Liver (tissue), 9 donors: Measurements from ENCODE around the gene SHCBP1. TPM values are rescaled to one million over a fixed set of nuclear protein-coding genes. Genes with fewer than 3 reads are reported as not detected.

Experiments used
- DNase-seq: peaks from one replicate; pipeline ENCODE4 v3.0.0-alpha.2; 2017; ENCODE audit warnings: low spot score
- H3K27ac ChIP-seq, 2 donors: one replicate each; pipeline ENCODE4 v1.7.0; 2013; ENCODE audit warnings: inconsistent platforms in 2 of 2, low read length in 2 of 2, control low read depth in 1 of 2, low read depth in 1 of 2, mild to moderate bottlenecking in 1 of 2
- H3K27me3 ChIP-seq, 4 donors: one replicate each; pipeline versions ENCODE4 v1.6.1 to v1.7.0; 2013; ENCODE audit warnings: low read length in 3 of 4, inconsistent platforms in 1 of 4, mild to moderate bottlenecking in 1 of 4, moderate library complexity in 1 of 4; ENCODE audit not compliant: control insufficient read depth in 4 of 4, insufficient read depth in 4 of 4
- H3K36me3 ChIP-seq, 4 donors: one replicate each; pipeline versions ENCODE4 v1.6.1 to v1.7.0; 2013; ENCODE audit warnings: low read length in 3 of 4, mild to moderate bottlenecking in 3 of 4, low read depth in 1 of 4, moderate library complexity in 1 of 4; ENCODE audit not compliant: control insufficient read depth in 4 of 4, insufficient read depth in 3 of 4
- H3K4me1 ChIP-seq, 4 donors: one replicate each; pipeline versions ENCODE4 v1.6.1 to v1.7.0; 2013; ENCODE audit warnings: low read length in 3 of 4, mild to moderate bottlenecking in 3 of 4, moderate library complexity in 1 of 4; ENCODE audit not compliant: control insufficient read depth in 4 of 4, insufficient read depth in 4 of 4
- H3K4me3 ChIP-seq, 3 donors: one replicate each; pipeline versions ENCODE4 v1.6.1 to v1.7.0; 2013; ENCODE audit warnings: low read length in 3 of 3, control low read depth in 1 of 3, low read depth in 1 of 3, mild to moderate bottlenecking in 1 of 3
- H3K9ac ChIP-seq, 2 donors: one replicate each; pipeline ENCODE4 v1.7.0; 2013; ENCODE audit warnings: low read length in 2 of 2, mild to moderate bottlenecking in 2 of 2, moderate library complexity in 2 of 2, control low read depth in 1 of 2, low read depth in 1 of 2
- H3K9me3 ChIP-seq, 4 donors: one replicate each; pipeline versions ENCODE4 v1.6.1 to v1.7.0; 2013; ENCODE audit warnings: low read length in 3 of 4; ENCODE audit not compliant: control insufficient read depth in 4 of 4
- ATF3 ChIP-seq: IDR thresholded peaks from 2 replicates; pipeline ENCODE4 v1.6.1; 2016; ENCODE audit warnings: antibody characterized with exemption
- CTCF ChIP-seq: fragments of 150-350 bp; IDR thresholded peaks from 2 replicates; pipeline ENCODE4 v1.5.1; 2017; ENCODE audit warnings: improper control_type of control experiment, low read depth, low read length; ENCODE audit not compliant: missing input control
- EGR1 ChIP-seq, 2 donors: IDR thresholded peaks; 2 replicates each; pipeline ENCODE4 v1.6.1; 2016 to 2018; ENCODE audit warnings: antibody characterized with exemption in 2 of 2, low read depth in 2 of 2
- FOXA1 ChIP-seq: IDR thresholded peaks from 2 replicates; pipeline ENCODE4 v1.6.1; 2016; ENCODE audit warnings: antibody characterized with exemption
- FOXA2 ChIP-seq: IDR thresholded peaks from 2 replicates; pipeline ENCODE4 v1.6.1; 2016; ENCODE audit warnings: antibody characterized with exemption
- GABPA ChIP-seq, 2 donors: IDR thresholded peaks in 1 of 2; conservative IDR thresholded peaks in 1 of 2; 2 replicates each; pipeline ENCODE4 v1.6.1; 2016; ENCODE audit warnings: antibody characterized with exemption in 2 of 2, mild to moderate bottlenecking in 1 of 2, moderate library complexity in 1 of 2
- HNF4A ChIP-seq, 2 donors: conservative IDR thresholded peaks; 2 replicates each; pipeline ENCODE4 v1.6.1; 2016; ENCODE audit warnings: antibody characterized with exemption in 2 of 2, mild to moderate bottlenecking in 2 of 2
- HNF4G ChIP-seq: IDR thresholded peaks from 2 replicates; pipeline ENCODE4 v1.6.1; 2016; ENCODE audit warnings: antibody characterized with exemption
- JUND ChIP-seq, 2 donors: IDR thresholded peaks; 2 replicates each; pipeline ENCODE4 v1.6.1; 2016; ENCODE audit warnings: antibody characterized with exemption in 2 of 2
- MAX ChIP-seq: IDR thresholded peaks from 2 replicates; pipeline ENCODE4 v1.6.1; 2016; ENCODE audit warnings: antibody characterized with exemption
- NR2F2 ChIP-seq: IDR thresholded peaks from 2 replicates; pipeline ENCODE4 v1.6.1; 2016; ENCODE audit warnings: antibody characterized with exemption
- RAD21 ChIP-seq, 2 donors: IDR thresholded peaks; 2 replicates each; pipeline ENCODE4 v1.6.1; 2016; ENCODE audit warnings: antibody characterized with exemption in 2 of 2, mild to moderate bottlenecking in 2 of 2
- REST ChIP-seq: IDR thresholded peaks from 2 replicates; pipeline ENCODE4 v1.6.1; 2016; ENCODE audit warnings: antibody characterized with exemption, mild to moderate bottlenecking
- RXRA ChIP-seq, 2 donors: IDR thresholded peaks; 2 replicates each; pipeline ENCODE4 v1.6.1; 2017 to 2018; ENCODE audit warnings: antibody characterized with exemption in 2 of 2, mild to moderate bottlenecking in 1 of 2
- SP1 ChIP-seq: IDR thresholded peaks from 2 replicates; pipeline ENCODE4 v1.6.1; 2018; ENCODE audit warnings: antibody characterized with exemption, mild to moderate bottlenecking
- TAF1 ChIP-seq: conservative IDR thresholded peaks from 2 replicates; pipeline ENCODE4 v1.6.1; 2016; ENCODE audit warnings: antibody characterized with exemption, mild to moderate bottlenecking
- YY1 ChIP-seq: IDR thresholded peaks from 2 replicates; pipeline ENCODE4 v1.6.1; 2016; ENCODE audit warnings: antibody characterized with exemption, mild to moderate bottlenecking
- ZBTB33 ChIP-seq: IDR thresholded peaks from 2 replicates; pipeline ENCODE4 v1.6.1; 2016; ENCODE audit warnings: antibody characterized with exemption
- WGBS: extraction: QIAGEN DNeasy Blood & Tissue Kit; methylation state at CpG from one replicate; pipeline ENCODE4 v1.1.7; 2013; 5-methylcytosine and 5-hydroxymethylcytosine counted together
- polyA plus RNA-seq, 2 donors: library from polyadenylated mRNA; stranded (reverse) in 1 of 2; unstranded in 1 of 2; fragments of 200-250 nt in 1 of 2; fragments of >200 nt in 1 of 2; fragmentation: Nextera tagmentation in 1 of 2; extraction: Ambion mirVana in 1 of 2; gene quantifications; one replicate each; pipeline versions ENCODE4 v1.2.1 to v1.2.3, GENCODE V29; 2013 to 2015
- total RNA-seq, 2 donors: library from RNA; depleted of rRNA; stranded (reverse); fragments of >200 nt; gene quantifications; one replicate each; pipeline ENCODE4 v1.2.3, GENCODE V29; 2014
- donor health status: healthy.
- donor health status: healthy.
- donor health status: healthy.
- donor health status: healthy.
- donor health status: healthy.

The SHCBP1 gene
- total and polyA plus RNA-seq, 4 donors = 0.25 to 21.2 (median 0.47) TPM

GRCh38 chr16:46651305-46651704 lies 30.1 kb upstream of the SHCBP1 start:
- Histone ChIP-seq H3K27me3 (no peaks in the 10 kb centered on the region), H3K4me3 (no peak overlapping the region), H3K9me3 (no peaks in the 10 kb centered on the region), H3K9ac (no peak overlapping the region), H3K27ac (no peak overlapping the region), H3K36me3 (no peaks in the 10 kb centered on the region), H3K4me1 (no peaks in the 10 kb centered on the region)
- no peak for TF ChIP-seq NR2F2
- TF ChIP-seq HNF4A (conservative IDR thresholded peaks at IDR 0.05) = no peak
- no peak for TF ChIP-seq REST
- no peak for TF ChIP-seq SP1
- TF ChIP-seq ATF3 = no peak
- no peak for TF ChIP-seq RXRA (IDR thresholded peaks at IDR 0.05)
- no peak for TF ChIP-seq FOXA1
- no peak for TF ChIP-seq EGR1 (IDR thresholded peaks at IDR 0.05; ENCODE audit: low read depth in 2 of 2)
- no peak for TF ChIP-seq HNF4G
- TF ChIP-seq GABPA (IDR thresholded peaks at IDR 0.05 in 1 of 2, conservative IDR thresholded peaks at IDR 0.05 in 1 of 2) = no peak
- TF ChIP-seq CTCF = no peak
- no peak for TF ChIP-seq ZBTB33
- TF ChIP-seq FOXA2 = no peak
- no peak for TF ChIP-seq YY1
- no peak for TF ChIP-seq JUND (IDR thresholded peaks at IDR 0.05)
- TF ChIP-seq MAX = no peak
- TF ChIP-seq TAF1 = no peak
- TF ChIP-seq RAD21 (IDR thresholded peaks at IDR 0.05) = no peak
- 94% methylated on average over 3 of the region's 3 CpGs for WGBS
- no peak for DNase-seq
